C4-2B (cell line): Measurements from ENCODE around the gene OVCH1.

Source experiments
- H3K27ac ChIP-seq: fragments of 450-650 bp; 2 replicates; pipeline ENCODE4 v1.5.1; 2017
- ZFX ChIP-seq: fragments of 450-650 bp; IDR thresholded peaks from 2 replicates; pipeline ENCODE4 v1.6.1; 2017
- TF ChIP-seq, protein P1 (sequence below): fragments of 450-650 bp; conservative IDR thresholded peaks from 2 replicates; pipeline ENCODE4 v1.5.1; 2017; ENCODE audit warnings: mild to moderate bottlenecking

The OVCH1 gene

GRCh38 chr12:29416748-29417147 lies 80.7 kb downstream of the OVCH1 start:
- no peak overlapping the region for H3K27ac ChIP-seq
- TF ChIP-seq, protein P1, sequence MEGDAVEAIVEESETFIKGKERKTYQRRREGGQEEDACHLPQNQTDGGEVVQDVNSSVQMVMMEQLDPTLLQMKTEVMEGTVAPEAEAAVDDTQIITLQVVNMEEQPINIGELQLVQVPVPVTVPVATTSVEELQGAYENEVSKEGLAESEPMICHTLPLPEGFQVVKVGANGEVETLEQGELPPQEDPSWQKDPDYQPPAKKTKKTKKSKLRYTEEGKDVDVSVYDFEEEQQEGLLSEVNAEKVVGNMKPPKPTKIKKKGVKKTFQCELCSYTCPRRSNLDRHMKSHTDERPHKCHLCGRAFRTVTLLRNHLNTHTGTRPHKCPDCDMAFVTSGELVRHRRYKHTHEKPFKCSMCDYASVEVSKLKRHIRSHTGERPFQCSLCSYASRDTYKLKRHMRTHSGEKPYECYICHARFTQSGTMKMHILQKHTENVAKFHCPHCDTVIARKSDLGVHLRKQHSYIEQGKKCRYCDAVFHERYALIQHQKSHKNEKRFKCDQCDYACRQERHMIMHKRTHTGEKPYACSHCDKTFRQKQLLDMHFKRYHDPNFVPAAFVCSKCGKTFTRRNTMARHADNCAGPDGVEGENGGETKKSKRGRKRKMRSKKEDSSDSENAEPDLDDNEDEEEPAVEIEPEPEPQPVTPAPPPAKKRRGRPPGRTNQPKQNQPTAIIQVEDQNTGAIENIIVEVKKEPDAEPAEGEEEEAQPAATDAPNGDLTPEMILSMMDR, result no peak
- TF ChIP-seq ZFX, result no peak

- TF ChIP-seq ZFX, result no peak
- TF ChIP-seq, protein P1, result no peak
- no peak overlapping the region for H3K27ac ChIP-seq
These were observed 82.4 kb downstream of the OVCH1 start for GRCh38 chr12:29415111-29415510.

DNA sequence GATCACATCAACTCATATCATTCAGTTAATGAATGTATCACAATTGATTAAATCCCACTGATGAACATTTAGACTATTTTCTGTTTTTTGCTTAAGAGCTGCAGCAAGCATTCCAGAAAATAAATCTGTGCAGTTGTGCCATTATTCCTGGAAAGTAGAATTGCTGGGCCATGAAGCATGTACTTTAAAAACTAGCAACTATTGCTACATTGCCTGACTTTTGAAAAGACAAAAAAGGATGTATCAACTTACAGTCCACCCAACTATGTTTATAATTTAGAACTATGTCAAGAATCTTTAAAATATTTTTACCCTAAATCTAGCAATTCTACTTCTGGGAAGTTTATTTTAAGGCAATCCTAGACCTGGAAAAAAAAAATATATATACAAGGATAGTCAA lies 83.1 kb downstream of the OVCH1 start:
- H3K27ac ChIP-seq, result no peak overlapping the region
- no peak for TF ChIP-seq ZFX
- TF ChIP-seq, protein P1, result no peak

- no peak overlapping the region for H3K27ac ChIP-seq
- no peak for TF ChIP-seq ZFX
- TF ChIP-seq, protein P1, result no peak
These were observed 91.9 kb downstream of the OVCH1 start for GRCh38 chr12:29405561-29405960.

DNA sequence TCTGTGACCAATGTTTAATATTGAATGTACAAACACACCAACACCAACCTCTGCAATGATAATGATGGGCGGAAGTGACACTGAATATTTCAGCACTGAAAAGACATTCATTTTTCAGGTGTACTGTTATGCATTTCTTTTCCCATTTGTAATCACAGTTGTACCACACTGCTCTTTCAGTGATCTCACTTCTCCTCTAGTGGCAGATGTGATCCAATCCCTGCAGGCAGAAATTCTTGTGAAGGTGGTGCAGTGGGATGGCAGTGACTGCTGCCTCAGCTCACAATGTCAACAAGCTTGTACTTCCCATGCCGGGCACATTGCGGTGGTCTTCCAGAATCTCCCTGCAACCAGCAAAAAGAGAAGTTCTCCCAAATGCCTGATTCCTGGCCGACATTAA lies 93.5 kb downstream of the OVCH1 start:
- no peak for TF ChIP-seq ZFX
- TF ChIP-seq, protein P1, result no peak
- H3K27ac ChIP-seq, result no peak overlapping the region

- no peak for TF ChIP-seq ZFX
- TF ChIP-seq, protein P1, result no peak
- H3K27ac ChIP-seq, result no peak overlapping the region
These were observed 95.0 kb downstream of the OVCH1 start for GRCh38 chr12:29402437-29402836.

GRCh38 chr12:29398495-29398894 lies 99.0 kb downstream of the OVCH1 start:
- TF ChIP-seq, protein P1, result no peak
- TF ChIP-seq ZFX, result no peak
- H3K27ac ChIP-seq, result no peak overlapping the region
